H1 (cell line): Measurements from ENCODE around the gene PLEKHG4. TPM values are rescaled to one million over a fixed set of nuclear protein-coding genes. Genes with fewer than 3 reads are reported as not detected.

Experiments used
- CTCF ChIA-PET: fragments of 300-600 bp; sonication (Branson Sonifier 250); formaldehyde crosslinking; loops from one replicate; lab custom pipeline; 2021; ENCODE audit not compliant: partially characterized antibody; lab: Charles Lee
- POLR2A ChIA-PET: fragments of 300-600 bp; sonication (Branson Sonifier 250); formaldehyde crosslinking; loops from one replicate; lab custom pipeline; 2021; ENCODE audit warnings: inconsistent platforms; ENCODE audit not compliant: partially characterized antibody; lab: Charles Lee
- DNase-seq, 2 experiments: peaks; one replicate each; pipeline versions ENCODE4 v3.0.0 to v3.0.0-alpha.2; 2010 to 2022; ENCODE audit warnings: low spot score in 2 of 2, low read depth in 1 of 2, mixed read lengths in 1 of 2
- FAIRE-seq: peaks from 2 replicates; lab custom pipeline; 2011; peaks lifted over from hg19 to GRCh38; lab: Jason Lieb, UNC
- H2AFZ ChIP-seq: 2 replicates; pipeline ENCODE4 v1.8.1; 2012; ENCODE audit warnings: low read length, inconsistent platforms
- H2AK5ac ChIP-seq: 2 replicates; pipeline ENCODE4 v1.6.1; 2013; ENCODE audit warnings: low read depth, low read length
- H2BK120ac ChIP-seq: replicated peaks from 2 replicates; pipeline ENCODE3; 2013; ENCODE audit warnings: low read depth, low read length, inconsistent platforms
- H2BK12ac ChIP-seq: 2 replicates; pipeline ENCODE4 v1.6.1; 2013; ENCODE audit warnings: low read depth, low read length
- H2BK15ac ChIP-seq: 2 replicates; pipeline ENCODE4 v1.6.1; 2013; ENCODE audit warnings: low read length
- H2BK20ac ChIP-seq: 2 replicates; pipeline ENCODE4 v1.6.1; 2013; ENCODE audit warnings: low read length
- H2BK5ac ChIP-seq: 2 replicates; pipeline ENCODE4 v1.6.1; 2013; ENCODE audit warnings: low read depth, low read length
- H3K14ac ChIP-seq: 2 replicates; pipeline ENCODE4 v1.6.1; 2013; ENCODE audit warnings: inconsistent platforms; ENCODE audit not compliant: insufficient read length
- H3K18ac ChIP-seq: 2 replicates; pipeline ENCODE4 v1.6.1; 2013; ENCODE audit warnings: low read length; ENCODE audit errors: extremely low read depth
- H3K23ac ChIP-seq: 2 replicates; pipeline ENCODE4 v1.6.1; 2013; ENCODE audit warnings: inconsistent platforms; ENCODE audit not compliant: insufficient read length
- H3K23me2 ChIP-seq: 2 replicates; pipeline ENCODE4 v1.6.1; 2013; ENCODE audit warnings: low read depth, low read length
- H3K27ac ChIP-seq: 2 replicates; pipeline ENCODE4 v1.6.1; 2011; ENCODE audit warnings: low read depth, low read length, inconsistent platforms
- H3K27me3 ChIP-seq, 4 experiments: replicated peaks in 1 of 4; 1 replicate in 1 of 4; 2 replicates in 3 of 4; pipeline versions ENCODE4 v1.6.1 to v1.8.1; 2011 to 2013; ENCODE audit warnings: low read length in 3 of 4, mild to moderate bottlenecking in 3 of 4, inconsistent platforms in 2 of 4, mixed read lengths in 2 of 4, moderate library complexity in 1 of 4; ENCODE audit not compliant: control insufficient read depth in 3 of 4, insufficient read depth in 3 of 4; ENCODE audit errors: extremely low read depth in 1 of 4
- H3K36me3 ChIP-seq, 4 experiments: 2 replicates each; pipeline versions ENCODE4 v1.6.1 to v1.8.1; 2011 to 2013; ENCODE audit warnings: mild to moderate bottlenecking in 4 of 4, low read length in 3 of 4, moderate library complexity in 2 of 4, control low read depth in 1 of 4, inconsistent platforms in 1 of 4; ENCODE audit not compliant: insufficient read depth in 4 of 4, control insufficient read depth in 2 of 4
- H3K4ac ChIP-seq: replicated peaks from 2 replicates; pipeline ENCODE3; 2013; ENCODE audit warnings: low read length, low read depth, mixed read lengths, inconsistent platforms; ENCODE audit not compliant: insufficient read length
- H3K4me1 ChIP-seq, 4 experiments: replicated peaks in 1 of 4; 1 replicate in 1 of 4; 2 replicates in 3 of 4; pipeline versions ENCODE4 v1.6.1 to v1.8.1; 2011 to 2013; ENCODE audit warnings: low read length in 3 of 4, inconsistent platforms in 2 of 4, mixed read lengths in 1 of 4; ENCODE audit not compliant: insufficient read depth in 4 of 4, control insufficient read depth in 3 of 4
- H3K4me2 ChIP-seq, 2 experiments: 2 replicates each; pipeline versions ENCODE4 v1.6.1 to v1.8.1; 2011 to 2013; ENCODE audit warnings: low read depth in 2 of 2, low read length in 2 of 2, control low read depth in 1 of 2, inconsistent platforms in 1 of 2, mild to moderate bottlenecking in 1 of 2; ENCODE audit not compliant: insufficient read depth in 1 of 2
- H3K4me3 ChIP-seq, 4 experiments: fragments of 200-600, 300-600 bp in 1 of 4; sonication (generic), shearing (Covaris generic), sonication (Bioruptor Twin) in 1 of 4; 2 replicates each; pipeline versions ENCODE4 v1.5.1 to v1.8.1; 2011 to 2016; ENCODE audit warnings: low read length in 4 of 4, low read depth in 3 of 4, control low read depth in 2 of 4, inconsistent platforms in 2 of 4, mild to moderate bottlenecking in 2 of 4, mixed read lengths in 1 of 4, moderate library complexity in 1 of 4; ENCODE audit not compliant: insufficient read depth in 2 of 4; ENCODE audit errors: extremely low read depth in 1 of 4
- H3K56ac ChIP-seq: replicated peaks from 2 replicates; pipeline ENCODE3; 2013; ENCODE audit warnings: low read depth, mild to moderate bottlenecking, mixed read lengths, low read length, inconsistent platforms; ENCODE audit not compliant: insufficient read length
- H3K79me1 ChIP-seq: 2 replicates; pipeline ENCODE4 v1.6.1; 2013; ENCODE audit warnings: low read depth, low read length, control low read depth
- H3K79me2 ChIP-seq, 2 experiments: 2 replicates each; pipeline versions ENCODE4 v1.6.1 to v1.8.1; 2012 to 2013; ENCODE audit warnings: low read length in 2 of 2, mild to moderate bottlenecking in 2 of 2, inconsistent platforms in 1 of 2; ENCODE audit not compliant: insufficient read depth in 2 of 2, control insufficient read depth in 1 of 2
- H3K9ac ChIP-seq, 4 experiments: replicated peaks in 1 of 4; 1 replicate in 1 of 4; 2 replicates in 3 of 4; pipeline versions ENCODE4 v1.6.1 to v1.8.1; 2011 to 2013; ENCODE audit warnings: low read depth in 3 of 4, low read length in 3 of 4, control low read depth in 2 of 4, mild to moderate bottlenecking in 2 of 4, moderate library complexity in 2 of 4, inconsistent platforms in 1 of 4; ENCODE audit errors: extremely low read depth in 1 of 4
- H3K9me3 ChIP-seq, 2 experiments: 2 replicates each; pipeline versions ENCODE4 v1.6.1 to v1.8.1; 2012 to 2013; ENCODE audit warnings: mild to moderate bottlenecking in 2 of 2, moderate library complexity in 2 of 2, control low read depth in 1 of 2, inconsistent platforms in 1 of 2, low read depth in 1 of 2, low read length in 1 of 2, mixed read lengths in 1 of 2; ENCODE audit not compliant: insufficient read depth in 2 of 2
- H4K20me1 ChIP-seq, 2 experiments: replicated peaks in 1 of 2; 2 replicates each; pipeline versions ENCODE3 to v1.8.1; 2011 to 2013; ENCODE audit warnings: inconsistent platforms in 2 of 2, low read length in 2 of 2, mild to moderate bottlenecking in 1 of 2; ENCODE audit not compliant: insufficient read depth in 2 of 2, control insufficient read depth in 1 of 2
- H4K5ac ChIP-seq: 2 replicates; pipeline ENCODE4 v1.6.1; 2013; ENCODE audit warnings: low read length, low read depth, mixed read lengths, inconsistent platforms; ENCODE audit not compliant: insufficient read length
- H4K8ac ChIP-seq: 2 replicates; pipeline ENCODE4 v1.8.0; 2013; ENCODE audit warnings: mild to moderate bottlenecking, moderate library complexity, low read length, inconsistent platforms; ENCODE audit not compliant: insufficient read depth; ENCODE audit errors: extremely low read depth
- H4K91ac ChIP-seq: replicated peaks from 2 replicates; pipeline ENCODE3; 2013; ENCODE audit warnings: low read length, mixed read lengths, inconsistent platforms; ENCODE audit not compliant: insufficient read length
- ASH2L ChIP-seq: fragments of 200-600, 300-600 bp; sonication (generic); IDR thresholded peaks from one replicate; pipeline ENCODE4 v1.7.1; 2017; ENCODE audit warnings: low read length
- ATF2 ChIP-seq: IDR thresholded peaks from 2 replicates; pipeline ENCODE4 v1.6.1; 2012; ENCODE audit warnings: low read length, inconsistent platforms
- BRCA1 ChIP-seq: IDR thresholded peaks from 2 replicates; pipeline ENCODE4 v1.6.1; 2012; ENCODE audit warnings: low read depth, low read length, improper control_type of control experiment
- CHD2 ChIP-seq: IDR thresholded peaks from 2 replicates; pipeline ENCODE4 v1.6.1; 2012; ENCODE audit warnings: low read length, improper control_type of control experiment
- GABPA ChIP-seq: IDR thresholded peaks from 2 replicates; pipeline ENCODE4 v1.6.1; 2011; ENCODE audit warnings: mild to moderate bottlenecking, low read length, moderate library complexity, borderline replicate concordance; ENCODE audit not compliant: insufficient read depth
- MAFK ChIP-seq: IDR thresholded peaks from 2 replicates; pipeline ENCODE4 v1.6.1; 2012; ENCODE audit warnings: low read depth, mild to moderate bottlenecking, improper control_type of control experiment, low read length
- NRF1 ChIP-seq: IDR thresholded peaks from 2 replicates; pipeline ENCODE4 v1.6.1; 2011; ENCODE audit warnings: mild to moderate bottlenecking, low read depth, low read length, improper control_type of control experiment
- RBBP5 ChIP-seq: IDR thresholded peaks from 2 replicates; pipeline ENCODE4 v1.7.1; 2012; ENCODE audit warnings: low read depth, mild to moderate bottlenecking, inconsistent platforms, low read length, moderate library complexity, borderline replicate concordance
- RNF2 ChIP-seq: fragments of 200-900, 300-1000 bp; sonication (generic); IDR thresholded peaks from 2 replicates; pipeline ENCODE4 v1.7.1; 2016; ENCODE audit warnings: borderline replicate concordance, low read depth, mild to moderate bottlenecking, antibody characterized with exemption, low read length; ENCODE audit not compliant: poor library complexity, severe bottlenecking; ENCODE audit errors: missing control alignments
- SRF ChIP-seq: IDR thresholded peaks from 2 replicates; pipeline ENCODE4 v1.6.1; 2011; ENCODE audit warnings: mild to moderate bottlenecking, low read depth, low read length, moderate library complexity
- TCF12 ChIP-seq: IDR thresholded peaks from 2 replicates; pipeline ENCODE4 v1.6.1; 2011; ENCODE audit warnings: low read depth, mild to moderate bottlenecking, low read length
- WGBS, 2 experiments: shearing (Covaris generic) in 1 of 2; methylation state at CpG; one replicate each; pipeline versions ENCODE4 v1.1.6 to v1.1.7; 2013 to 2015; ENCODE audit warnings: low lambda C conversion rate in 2 of 2, mixed read lengths in 2 of 2, inconsistent platforms in 1 of 2, low coverage in 1 of 2, missing lambda C conversion rate in 1 of 2; ENCODE audit not compliant: insufficient replicate concordance in 2 of 2, insufficient coverage in 1 of 2, insufficient read length in 1 of 2; ENCODE audit errors: extremely low coverage in 1 of 2, missing lambda C conversion rate in 1 of 2; 5-methylcytosine and 5-hydroxymethylcytosine counted together
- polyA plus RNA-seq, 7 experiments: library from polyadenylated mRNA; depleted of rRNA in 3 of 7; stranded (reverse) in 5 of 7; unstranded in 2 of 7; fragments of >200 nt in 5 of 7; fragments of 200-250 nt in 2 of 7; gene quantifications; 1 replicate in 5 of 7; 2 replicates in 1 of 7; 4 replicates in 1 of 7; pipeline versions ENCODE4 v1.2.1 to v1.2.3, GENCODE V29; 2011 to 2013; ENCODE audit warnings: missing spikeins in 2 of 7, mixed read lengths in 2 of 7
- total RNA-seq: library from RNA; stranded (reverse); fragmentation: NEBNext Ultra II Directional; extraction: Animal tissue kit (Norgen Biotek cat#: 25700); gene quantifications from 2 replicates; pipeline ENCODE4 v1.2.1, GENCODE V29; 2021

Gene PLEKHG4
- total and polyA plus RNA-seq, 2 of the 8 experiments (the other 6 are each of a cell fraction or from before 2014, with no cell fraction given) = 7.7 to 11.1 TPM

- H4K20me1 ChIP-seq = no peaks in the 10 kb centered on the region
- H3K4me1 ChIP-seq = no peaks in the 10 kb centered on the region
- ChIA-PET CTCF (interaction anchor here (0.8 to 3.1 kb wide), 17 partner anchors 8 to 196 kb away, joined by 3 to 27 read pairs (median 4); no protein-coding TSS in a partner anchor), POLR2A (interaction anchor here (0.9 to 1.2 kb wide), 2 partner anchors 13 to 32 kb away, joined by 4 read pairs; no protein-coding TSS in a partner anchor)
- peak overlapping the region; percentile 28; the same call in 1 of the 2 replicates for H2AFZ ChIP-seq
- H3K79me1 ChIP-seq = no peaks in the 10 kb centered on the region
- H3K56ac ChIP-seq = peak overlapping the region; percentile 43
- H3K23me2 ChIP-seq = peaks cover 4% of the 10 kb centered on the region; the same call in 1 of the 2 replicates
- FAIRE-seq (no peak), DNase-seq (peak in 1 of 2 experiments; percentile 74)
- no peak overlapping the region for H4K5ac ChIP-seq
- H3K4me3 ChIP-seq = peak overlapping the region; percentile 37 to 70 (median 44)
- peak overlapping the region; percentile 40 to 91 for H3K4me2 ChIP-seq
- H3K79me2 ChIP-seq = no peaks in the 10 kb centered on the region
- no peak overlapping the region for H2BK5ac ChIP-seq
- H2BK12ac ChIP-seq = no peak overlapping the region
- no peak overlapping the region for H3K27ac ChIP-seq
- H2BK120ac ChIP-seq = no peak overlapping the region
- H2AK5ac ChIP-seq = no peak overlapping the region
- no peak overlapping the region for H2BK20ac ChIP-seq
- H3K27me3 ChIP-seq = peaks cover 0 to 15% (median 12%) of the 10 kb centered on the region in 4 experiments; a peak in 5 of 7 replicates
- H4K8ac ChIP-seq = no peak overlapping the region; the same call in 1 of the 2 replicates
- 0% methylated on average over 5 of the region's 42 CpGs; no CpG with 5 or more reads in 1 of the 2 experiments for WGBS, 2 experiments
- H3K9me3 ChIP-seq = no peaks in the 10 kb centered on the region
- H4K91ac ChIP-seq = no peak overlapping the region
- H3K14ac ChIP-seq = no peak overlapping the region
- no peaks in the 10 kb centered on the region for H3K36me3 ChIP-seq
- no peak overlapping the region for H2BK15ac ChIP-seq
- H3K9ac ChIP-seq = no peak overlapping the region
- no peak overlapping the region for H3K23ac ChIP-seq
- peak overlapping the region; percentile 83; the same call in 1 of the 2 replicates for H3K18ac ChIP-seq
- peak overlapping the region; percentile 14 for H3K4ac ChIP-seq
- TF ChIP-seq MAFK = no peak
- TF ChIP-seq BRCA1 = no peak
- no peak for TF ChIP-seq CHD2
- no peak for TF ChIP-seq RNF2
- no peak for TF ChIP-seq NRF1
- TF ChIP-seq SRF = no peak
- TF ChIP-seq ASH2L = no peak
- TF ChIP-seq ATF2 = no peak
- no peak for TF ChIP-seq TCF12
- no peak for TF ChIP-seq GABPA
- no peak for TF ChIP-seq RBBP5
Measured at GRCh38 chr16:67278773-67279295, 498 bp upstream of the PLEKHG4 start.
